HG03342 (cell line): ENCODE measurements around the gene CITED4.

Source experiments
- ATAC-seq: cut with Tn5 transposase; IDR thresholded peaks from one replicate; pipeline ENCODE4 v1.9.1; 2021; ENCODE audit warnings: mild to moderate bottlenecking, moderate library complexity; ENCODE audit not compliant: unreplicated experiment

CITED4 gene

DNA sequence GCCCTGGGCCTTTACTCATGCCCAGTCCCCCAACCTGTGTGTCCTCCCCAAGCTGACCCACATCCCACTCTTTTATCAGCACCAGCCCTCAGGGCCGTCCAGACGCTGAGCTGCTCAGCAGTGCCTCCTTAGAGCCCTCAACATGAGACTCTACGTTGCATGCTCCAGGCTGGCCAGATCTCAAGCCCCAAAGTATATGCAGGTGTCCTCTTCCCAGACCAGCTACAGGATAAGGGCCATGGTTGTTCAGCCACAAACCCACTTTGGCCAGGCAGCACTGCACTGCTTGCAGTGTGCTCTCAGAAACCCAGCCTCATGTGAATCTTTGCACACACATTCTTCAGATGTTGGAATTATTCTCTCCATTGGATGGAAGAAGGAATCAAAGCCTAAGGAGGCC is 6.0 kb downstream of the CITED4 start:
- ATAC-seq, result no peak

DNA sequence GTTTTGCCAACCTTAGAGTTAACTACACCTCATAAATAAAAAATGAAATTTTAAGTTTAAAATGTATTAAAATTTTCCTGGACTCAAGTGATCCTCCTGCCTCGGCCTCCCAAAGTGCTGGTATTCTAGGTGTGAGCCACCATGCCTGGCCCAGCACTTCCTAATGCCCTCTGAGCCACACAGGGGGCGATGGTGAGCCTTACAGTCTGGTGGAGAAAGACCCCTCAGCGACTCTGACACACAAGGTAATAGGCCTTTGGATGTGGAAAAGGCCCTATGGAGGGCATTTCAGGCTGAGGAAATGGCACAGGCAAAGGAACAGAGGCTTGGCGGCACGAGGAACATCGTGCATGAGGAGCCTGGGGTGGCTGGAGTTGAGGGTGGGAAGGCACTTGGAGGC is 6.7 kb downstream of the CITED4 start:
- ATAC-seq, result no peak

DNA sequence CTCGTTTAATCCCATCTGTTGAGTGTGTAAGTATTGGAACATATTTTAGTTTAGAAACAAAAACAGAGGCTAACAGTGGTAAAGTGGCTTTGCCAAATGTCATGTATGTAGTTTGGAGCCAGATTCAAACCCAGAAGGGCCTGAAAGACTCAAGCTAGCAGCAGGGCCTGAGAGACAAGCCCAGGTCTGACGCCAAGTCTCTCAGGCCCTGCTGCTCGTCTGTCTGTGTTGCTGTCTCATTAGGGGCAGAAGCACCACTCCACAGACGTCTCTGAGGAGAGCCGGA is 8.3 kb downstream of the CITED4 start:
- ATAC-seq, result no peak

DNA sequence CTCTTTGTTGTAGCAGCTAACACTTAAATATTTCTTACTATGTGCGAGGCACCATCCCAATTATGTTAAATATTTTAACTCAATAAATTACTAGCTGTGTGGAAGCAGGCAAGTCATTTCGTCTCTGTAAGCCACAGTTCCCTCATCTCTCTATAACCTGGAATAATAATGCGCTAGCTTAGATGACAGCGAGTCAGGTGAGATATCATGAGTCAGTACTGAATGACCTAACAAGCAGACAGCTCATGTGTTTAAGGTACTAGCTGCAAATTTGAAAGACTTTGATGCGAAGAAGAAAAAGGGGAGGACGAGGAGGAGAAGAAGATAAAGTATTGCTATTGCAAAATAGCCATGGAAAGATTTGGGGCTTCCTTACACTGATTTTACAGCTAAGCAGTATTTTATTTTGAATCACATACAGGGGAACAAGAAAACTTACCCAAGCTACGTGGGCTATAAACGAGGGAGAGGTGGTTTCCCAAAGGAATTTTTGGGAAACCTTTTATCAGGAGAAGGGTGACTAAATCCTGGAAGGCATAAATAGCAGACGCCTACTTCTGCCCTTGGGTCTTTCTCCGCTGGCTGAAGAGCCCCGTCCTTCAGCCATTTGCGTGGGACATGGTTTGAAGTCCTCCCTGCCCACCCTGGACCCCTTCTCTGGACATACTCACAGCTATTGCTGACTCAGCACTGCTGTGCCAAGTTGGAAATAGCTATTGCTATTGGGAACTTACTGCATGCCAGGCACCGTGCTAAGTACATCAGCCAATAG is 8.9 kb downstream of the CITED4 start:
- no peak for ATAC-seq

DNA sequence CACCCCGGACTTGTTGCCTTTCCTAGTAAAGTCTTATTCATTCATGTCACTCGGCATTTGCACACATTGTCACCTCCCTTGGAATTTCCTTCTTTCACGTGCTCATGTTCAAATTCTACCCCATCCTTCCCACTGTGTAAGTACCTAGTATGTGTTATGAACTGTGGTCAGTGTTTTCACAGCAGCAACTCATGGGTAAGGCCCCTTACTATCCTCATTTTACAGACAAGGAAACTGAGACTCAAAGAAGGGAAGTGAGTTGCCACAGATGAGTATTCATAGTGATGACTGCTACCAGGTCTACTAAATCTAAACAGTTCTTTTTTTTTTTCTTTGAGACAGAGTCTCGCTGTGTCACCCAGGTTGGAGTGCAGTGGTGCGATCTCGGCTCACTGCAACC is 10.5 kb downstream of the CITED4 start:
- ATAC-seq, result no peak

DNA sequence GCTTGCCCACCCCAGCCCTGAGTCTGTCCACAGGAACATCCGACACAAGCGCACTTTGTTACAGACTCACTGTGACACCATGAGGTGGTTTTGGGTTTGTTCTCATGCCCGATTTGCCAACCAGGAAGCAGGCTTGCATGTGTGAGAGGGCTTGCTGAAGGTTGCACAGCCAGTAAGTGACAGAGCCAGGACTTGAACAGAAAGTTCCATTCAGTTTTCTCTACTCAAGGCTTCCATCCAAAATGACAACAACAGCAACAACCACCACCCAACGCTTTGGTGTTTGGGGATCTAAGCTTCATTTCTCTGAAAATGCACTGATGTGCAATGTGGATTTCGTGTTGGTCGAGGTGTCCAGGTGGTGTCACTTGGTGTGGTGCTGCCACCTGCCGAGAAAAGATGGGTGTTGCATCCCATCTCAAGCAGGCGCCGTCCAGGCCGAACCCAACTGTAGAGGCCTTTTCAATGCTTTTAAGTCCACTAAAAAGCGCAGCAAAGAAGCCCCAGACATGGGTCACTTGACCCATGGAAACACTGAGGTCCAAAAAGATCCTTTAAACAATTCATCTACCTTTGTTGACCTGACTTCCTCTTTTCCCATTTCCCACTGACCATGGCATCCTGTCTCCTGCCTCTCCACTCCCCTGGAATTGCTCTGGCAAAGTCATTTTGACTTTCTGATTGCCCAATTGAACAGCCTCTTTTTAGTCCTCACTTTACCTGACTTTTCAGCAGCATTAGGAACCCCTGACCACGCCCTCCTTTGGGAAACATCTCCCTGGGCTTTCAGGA is 12.2 kb downstream of the CITED4 start:
- peak; percentile 63 for ATAC-seq

DNA sequence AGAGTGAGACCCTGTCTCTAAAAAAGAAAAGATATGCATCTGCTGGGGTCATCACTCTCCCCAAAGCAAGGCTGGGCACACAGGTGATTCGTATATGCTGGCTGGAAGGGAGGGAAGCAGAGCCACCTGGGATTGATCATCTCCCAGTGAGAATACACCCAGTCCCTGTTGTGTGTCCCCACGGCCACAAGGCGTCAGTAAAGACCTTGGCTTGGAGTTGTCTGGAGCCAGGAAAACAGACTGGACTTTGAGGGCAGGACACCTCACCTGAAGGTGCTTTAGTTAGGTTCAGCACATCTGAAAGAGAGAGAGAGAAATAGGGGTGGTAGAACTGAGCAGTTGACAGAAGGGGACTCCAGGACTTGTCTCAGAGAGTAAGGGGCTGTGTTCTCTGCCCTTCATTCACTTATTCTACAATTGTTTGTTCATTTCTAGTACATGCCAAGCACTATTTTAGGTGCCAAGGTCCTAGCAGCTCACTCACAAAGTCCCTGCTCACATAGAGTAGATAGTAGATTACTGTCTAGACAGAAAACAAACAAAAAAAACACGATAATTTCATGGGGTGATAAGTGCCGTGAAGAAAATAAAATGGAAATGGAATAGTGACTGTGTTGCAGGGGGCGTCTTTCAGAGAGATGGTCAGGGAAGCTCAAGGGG is 13.5 kb downstream of the CITED4 start:
- no peak for ATAC-seq

DNA sequence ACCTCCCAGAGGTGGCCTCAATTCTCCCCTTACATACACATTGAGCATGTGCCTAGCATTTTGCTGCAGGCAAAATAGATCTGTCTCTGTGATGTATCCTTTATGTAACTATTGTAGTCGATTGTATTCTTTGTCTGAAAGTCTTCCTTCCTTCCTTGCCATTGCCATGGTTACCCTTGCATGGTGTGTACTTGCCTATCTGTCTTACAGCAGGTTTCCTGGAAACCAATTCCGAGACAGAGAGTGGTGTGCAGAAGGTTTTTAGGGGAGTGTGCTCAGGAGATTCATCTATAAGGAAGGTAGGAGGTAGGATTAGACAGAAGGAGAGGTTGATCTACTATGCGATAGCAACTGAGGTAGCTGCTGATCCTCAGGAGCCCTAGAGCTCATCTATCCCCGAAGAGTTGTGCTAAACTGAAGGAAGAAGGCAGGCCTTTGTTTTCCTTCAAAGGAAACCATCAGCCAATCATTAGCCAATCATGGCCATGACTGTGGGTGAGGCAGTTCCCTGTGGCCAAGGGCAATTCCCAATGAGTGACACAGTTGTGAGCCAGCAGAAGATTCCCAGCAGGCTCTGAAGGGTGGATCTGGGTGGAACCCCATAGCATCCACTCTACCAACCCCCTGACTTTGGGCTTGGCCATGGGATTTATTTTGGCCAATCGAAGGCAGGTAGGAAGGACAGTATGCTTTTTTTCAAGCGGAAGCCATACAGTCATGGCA is 15.0 kb downstream of the CITED4 start:
- ATAC-seq, result no peak

DNA sequence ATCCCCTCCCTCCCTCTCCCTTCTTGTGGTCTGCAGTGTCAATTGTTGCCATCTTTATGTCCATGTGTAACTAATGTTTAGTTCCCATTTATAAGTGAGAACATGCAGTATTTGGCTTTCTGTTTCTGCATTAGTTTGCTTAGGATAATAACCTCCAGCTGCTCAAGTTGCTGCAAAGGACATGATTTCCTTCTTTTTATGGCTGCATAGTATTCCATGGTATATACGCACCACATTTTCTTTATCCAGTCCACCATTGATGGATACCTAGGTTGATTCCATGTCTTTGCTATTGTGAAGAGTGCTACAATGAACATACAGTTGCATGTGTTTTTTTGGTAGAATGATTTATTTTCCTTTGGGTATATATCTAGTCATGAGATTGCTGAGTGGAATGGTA is 16.3 kb downstream of the CITED4 start:
- no peak for ATAC-seq

DNA sequence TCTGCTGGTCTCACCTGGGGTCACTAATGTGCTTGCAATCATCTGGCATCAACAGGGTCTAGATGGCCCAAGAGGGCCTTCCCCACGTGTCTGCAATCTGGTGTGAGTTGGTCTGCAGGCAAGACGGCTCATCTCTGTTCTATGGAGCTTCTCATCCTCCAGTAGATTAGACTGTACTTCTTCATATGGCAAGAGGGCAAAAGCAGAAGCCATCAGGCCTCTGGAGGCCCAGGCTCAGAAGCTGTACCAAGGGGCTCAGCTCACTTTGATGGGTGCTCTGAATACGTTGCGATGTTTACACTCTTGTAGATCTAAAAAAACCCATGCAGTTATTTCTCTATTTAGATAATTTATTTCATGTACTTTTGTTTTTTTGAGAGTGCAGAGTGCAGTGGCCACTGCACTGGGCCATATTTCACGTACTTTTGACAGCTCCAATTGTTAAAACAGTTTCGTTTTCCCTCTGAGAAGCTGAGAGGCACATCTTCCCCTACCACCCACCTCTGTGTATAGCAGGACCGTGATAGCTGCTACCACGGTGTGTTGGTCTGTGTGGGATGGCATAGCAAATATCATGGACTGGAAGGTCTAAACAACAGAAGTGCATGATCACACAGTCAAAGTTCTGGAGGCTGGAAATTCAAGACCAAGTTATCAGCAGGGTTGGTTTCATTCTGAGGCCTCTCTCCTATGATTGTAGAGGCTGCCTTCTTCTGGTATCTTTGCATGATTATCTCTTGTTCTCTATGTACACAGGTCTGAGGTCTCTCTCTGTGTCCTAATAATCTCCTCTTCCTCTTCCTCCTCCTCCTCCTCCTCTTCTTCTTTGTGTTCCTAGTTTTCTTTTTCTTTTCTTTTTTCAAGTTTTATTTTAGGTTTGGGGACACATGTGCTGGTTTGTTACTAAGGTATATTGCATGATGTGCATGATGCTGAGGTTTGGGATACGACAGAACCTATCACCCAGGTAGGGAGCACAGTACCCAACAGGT is 17.0 kb downstream of the CITED4 start:
- ATAC-seq, result no peak

DNA sequence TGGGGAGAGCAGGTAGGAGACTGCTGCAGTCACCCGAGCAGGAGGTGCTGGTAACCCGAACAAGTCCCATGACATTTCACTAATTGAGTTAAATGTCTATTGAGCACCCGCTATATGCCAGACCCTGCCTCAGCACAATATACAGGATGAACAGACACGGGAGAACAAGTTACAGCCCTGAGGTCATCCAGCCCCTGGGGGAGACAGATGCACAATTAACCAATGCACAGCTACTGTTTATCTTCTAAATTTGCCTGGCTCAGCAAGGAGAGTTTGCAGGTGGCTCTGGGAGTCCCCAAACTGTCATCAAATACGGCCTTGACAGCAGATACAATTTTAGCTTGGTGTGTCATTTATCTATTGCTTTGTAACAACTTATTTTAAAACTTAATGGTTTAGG is 18.1 kb downstream of the CITED4 start:
- no peak for ATAC-seq

DNA sequence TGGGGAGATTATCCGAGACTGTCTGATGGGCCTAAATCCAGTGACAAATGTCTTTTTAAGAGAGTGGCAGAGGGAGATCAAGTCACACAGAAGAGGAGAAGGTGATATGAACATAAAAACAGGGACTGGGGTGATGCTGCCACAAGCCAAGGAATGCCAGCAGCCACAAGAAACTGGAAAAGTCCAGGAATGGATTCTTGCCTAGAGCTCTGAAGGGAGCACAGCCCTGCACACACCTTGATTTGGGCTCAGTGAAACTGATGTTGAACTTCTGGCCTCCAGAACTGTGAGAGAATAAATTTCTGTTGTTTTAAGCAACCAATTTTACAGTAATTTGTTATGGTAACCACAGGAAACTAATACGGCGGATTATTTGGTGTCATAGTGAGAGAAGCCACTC is 19.5 kb downstream of the CITED4 start:
- no peak for ATAC-seq

DNA sequence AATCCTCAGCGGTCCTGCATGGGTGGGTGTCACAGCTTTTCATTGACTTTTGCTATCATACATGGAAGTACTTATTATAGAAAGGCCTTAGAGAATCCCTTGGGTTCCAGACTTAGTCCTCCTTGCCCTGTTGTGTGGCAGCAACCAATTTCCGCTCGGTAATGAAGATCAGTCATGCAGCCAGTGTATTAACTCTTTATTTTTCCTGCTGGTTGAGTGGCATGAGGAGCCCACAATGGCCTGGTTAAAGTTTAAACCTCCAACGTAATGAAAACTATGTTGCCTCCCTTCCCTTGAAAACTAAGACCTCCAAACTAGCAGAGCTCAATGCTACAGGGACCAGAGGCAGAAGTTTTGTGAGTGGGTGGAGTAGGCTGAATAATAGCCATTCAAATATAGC is 20.0 kb downstream of the CITED4 start:
- no peak for ATAC-seq

DNA sequence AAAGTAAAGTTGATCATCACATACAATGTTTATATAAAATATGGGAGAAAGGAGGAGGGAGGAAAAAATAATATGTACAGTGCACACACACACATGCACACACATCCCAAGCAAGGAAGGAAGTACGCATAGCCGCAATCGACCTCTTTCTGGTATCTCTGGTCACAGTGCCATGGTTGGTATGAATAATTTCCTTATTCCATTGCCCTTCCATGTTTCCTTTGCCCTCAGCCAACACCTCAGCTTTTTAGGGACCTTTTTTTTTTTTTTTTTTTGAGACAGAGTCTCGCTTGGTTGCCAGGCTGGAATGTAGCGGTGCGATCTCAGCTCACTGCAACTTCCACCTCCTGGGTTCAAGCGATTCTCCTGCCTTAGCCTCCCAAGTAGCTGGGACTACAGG is 20.6 kb downstream of the CITED4 start:
- ATAC-seq, result no peak

DNA sequence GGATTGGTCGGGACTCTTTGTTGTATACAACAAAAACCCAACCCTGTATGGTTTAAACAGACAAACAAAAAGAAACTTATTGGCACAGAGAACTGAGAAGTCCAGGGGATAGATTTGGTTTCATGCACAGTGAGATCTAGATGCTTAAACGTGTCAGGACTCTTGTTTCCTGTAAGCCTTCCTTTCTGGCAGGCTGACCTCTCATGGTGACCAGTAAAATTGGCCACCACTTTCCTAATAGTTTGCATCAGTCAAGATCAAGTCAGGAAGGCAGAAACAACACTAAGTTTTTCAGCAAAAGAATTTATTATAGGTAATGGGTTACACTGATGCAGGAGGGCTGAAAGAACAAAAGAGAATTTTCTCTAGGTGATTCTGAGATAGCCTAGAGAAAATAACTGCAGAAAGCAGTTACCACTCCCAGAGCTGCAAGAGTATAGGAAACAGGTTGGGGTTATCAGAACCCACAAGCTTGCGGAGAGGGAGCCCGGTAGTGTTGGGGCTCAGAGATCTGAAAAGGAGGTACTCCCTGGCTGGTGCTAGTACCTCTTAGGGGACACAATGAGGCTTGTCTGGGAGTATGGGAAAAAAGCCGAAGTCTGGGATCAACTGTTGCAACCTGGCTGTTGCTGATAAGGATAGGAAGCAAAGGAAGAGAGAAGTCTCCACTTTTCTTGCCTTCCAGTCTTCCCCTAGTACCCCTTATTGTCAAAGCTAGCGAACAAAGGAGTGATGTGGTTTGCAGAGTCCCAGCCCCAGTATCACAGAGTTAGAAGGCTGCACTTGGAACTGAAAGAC is 21.4 kb downstream of the CITED4 start:
- ATAC-seq, result no peak

DNA sequence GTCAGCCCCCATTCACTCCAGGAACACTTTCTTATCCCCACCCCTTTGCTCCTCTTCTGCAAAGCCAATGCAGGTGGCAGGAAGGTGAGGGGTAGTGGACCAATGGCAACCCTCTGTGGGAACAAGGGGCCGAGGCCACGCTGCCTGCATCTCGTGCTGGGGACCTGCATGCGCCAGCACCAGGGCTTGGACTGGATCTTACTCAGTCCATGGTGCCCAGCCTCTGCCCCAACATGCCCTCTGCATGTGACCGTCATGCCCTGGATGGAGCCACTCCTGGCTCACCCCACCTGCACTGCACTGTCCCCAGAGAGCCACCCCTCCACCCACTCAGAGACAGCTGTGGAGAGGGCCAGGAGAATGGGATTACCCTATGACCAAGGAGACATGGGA is 22.2 kb downstream of the CITED4 start:
- ATAC-seq, result no peak

DNA sequence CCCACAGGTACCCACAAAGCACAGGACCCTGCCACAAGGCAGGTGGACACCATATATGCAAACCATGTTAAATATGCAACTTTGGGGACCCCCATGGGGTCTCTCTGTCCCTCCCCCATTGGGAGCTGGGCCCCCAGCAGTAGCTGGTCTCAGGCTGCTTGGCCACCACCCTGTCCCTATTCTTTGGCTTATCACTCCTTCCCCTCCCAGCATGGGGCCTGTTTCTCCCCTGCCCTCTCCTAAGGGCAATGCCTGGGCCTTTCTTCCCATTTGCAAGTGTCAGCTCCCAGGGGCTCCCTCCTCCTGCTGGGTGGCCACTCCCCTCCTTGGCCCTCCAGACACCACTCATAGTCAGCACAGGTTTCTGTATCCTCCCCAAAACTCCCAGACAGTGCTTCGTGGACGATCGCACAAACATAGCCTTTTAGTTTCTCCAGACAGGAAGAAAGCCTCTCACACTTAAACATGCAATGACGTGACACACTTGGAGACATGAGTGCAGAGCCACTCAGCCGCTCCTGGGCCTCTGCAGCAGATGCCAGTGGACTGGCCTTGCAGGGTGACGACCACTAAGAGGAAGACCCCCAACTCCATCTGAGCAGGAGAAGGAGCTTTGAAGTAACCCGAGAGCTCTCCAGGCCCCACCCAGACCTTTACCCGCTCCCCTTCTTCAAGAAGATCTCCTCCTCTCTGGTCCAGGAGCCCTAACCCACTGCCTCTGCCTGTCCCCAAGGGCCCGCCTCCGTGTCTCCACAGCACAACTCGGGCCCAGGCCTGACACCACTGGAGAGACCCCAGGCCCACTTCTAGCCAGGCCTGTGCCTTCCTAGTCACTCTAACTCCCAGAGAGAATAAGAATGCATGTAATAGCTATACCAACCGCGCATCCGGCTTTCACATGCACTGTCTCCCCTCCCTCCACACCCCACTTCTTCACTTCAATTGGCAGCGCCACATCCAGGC is 22.9 kb downstream of the CITED4 start:
- ATAC-seq, result no peak
